CD4-positive, alpha-beta T cell treated with Interleukin-21 for 1 hour (primary cell): ENCODE data around the gene GLDN.

ENCODE experiments used
- DNase-seq: peaks from one replicate; pipeline ENCODE4 v3.0.0-alpha.2; 2020

The GLDN gene

DNA sequence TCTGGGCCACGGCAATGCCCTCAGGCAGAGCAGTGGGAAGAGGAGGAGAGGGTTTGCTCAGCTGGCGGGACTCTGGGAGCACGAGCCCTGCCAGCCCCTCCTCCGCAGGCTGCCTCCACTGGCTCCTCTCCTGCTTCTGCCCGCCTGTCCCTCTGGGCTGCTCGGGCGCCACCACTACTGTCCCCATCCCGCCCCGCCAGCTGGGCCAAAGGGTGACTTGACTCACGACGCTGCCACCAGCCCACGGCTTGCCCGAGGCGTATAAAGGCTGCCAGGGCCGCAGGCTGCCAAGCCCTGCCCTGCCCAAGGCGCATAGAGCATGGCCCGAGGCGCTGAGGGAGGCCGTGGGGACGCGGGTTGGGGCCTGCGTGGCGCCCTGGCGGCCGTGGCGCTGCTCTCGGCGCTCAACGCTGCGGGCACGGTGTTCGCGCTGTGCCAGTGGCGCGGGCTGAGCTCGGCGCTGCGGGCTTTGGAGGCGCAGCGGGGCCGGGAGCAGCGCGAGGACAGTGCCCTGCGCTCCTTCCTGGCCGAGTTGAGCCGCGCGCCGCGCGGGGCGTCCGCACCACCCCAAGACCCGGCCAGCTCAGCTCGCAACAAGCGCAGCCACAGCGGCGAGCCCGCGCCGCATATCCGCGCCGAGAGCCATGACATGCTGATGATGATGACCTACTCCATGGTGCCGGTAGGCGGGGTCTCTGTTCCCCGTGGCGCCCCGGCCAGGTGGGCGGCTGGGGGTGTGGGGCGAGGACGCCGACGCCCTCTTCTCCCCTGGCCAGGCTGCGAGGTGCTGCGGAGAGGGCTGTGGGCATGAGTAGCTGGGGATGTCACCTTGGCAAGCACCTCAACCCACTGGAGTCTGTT is at the start of gene GLDN:
GLDN (plus strand) TSS at position 290 of the 861 bp plus-strand sequence; CDS start at position 320, 30 bp downstream.
- no peak for DNase-seq

DNA sequence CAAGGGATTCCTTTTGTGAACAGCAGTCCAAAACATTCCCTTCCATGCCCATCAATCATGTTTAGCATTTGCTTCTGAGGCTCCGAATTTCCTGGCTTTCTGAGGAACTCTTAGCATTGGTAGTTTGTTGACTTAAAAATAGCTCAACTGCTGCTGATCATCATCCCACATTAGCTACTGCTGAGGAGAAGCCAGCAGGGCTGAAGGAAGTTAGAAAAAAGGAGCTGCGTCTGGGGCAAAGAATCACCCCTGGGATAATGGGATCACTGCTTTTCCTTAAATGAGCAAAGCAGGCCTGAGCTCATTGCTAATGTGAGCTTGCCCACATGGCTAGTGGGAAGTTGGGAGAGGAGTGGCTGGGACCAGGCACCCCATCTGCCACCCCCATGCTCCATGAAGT is 42.8 kb upstream of the GLDN start:
- no peak for DNase-seq

DNA sequence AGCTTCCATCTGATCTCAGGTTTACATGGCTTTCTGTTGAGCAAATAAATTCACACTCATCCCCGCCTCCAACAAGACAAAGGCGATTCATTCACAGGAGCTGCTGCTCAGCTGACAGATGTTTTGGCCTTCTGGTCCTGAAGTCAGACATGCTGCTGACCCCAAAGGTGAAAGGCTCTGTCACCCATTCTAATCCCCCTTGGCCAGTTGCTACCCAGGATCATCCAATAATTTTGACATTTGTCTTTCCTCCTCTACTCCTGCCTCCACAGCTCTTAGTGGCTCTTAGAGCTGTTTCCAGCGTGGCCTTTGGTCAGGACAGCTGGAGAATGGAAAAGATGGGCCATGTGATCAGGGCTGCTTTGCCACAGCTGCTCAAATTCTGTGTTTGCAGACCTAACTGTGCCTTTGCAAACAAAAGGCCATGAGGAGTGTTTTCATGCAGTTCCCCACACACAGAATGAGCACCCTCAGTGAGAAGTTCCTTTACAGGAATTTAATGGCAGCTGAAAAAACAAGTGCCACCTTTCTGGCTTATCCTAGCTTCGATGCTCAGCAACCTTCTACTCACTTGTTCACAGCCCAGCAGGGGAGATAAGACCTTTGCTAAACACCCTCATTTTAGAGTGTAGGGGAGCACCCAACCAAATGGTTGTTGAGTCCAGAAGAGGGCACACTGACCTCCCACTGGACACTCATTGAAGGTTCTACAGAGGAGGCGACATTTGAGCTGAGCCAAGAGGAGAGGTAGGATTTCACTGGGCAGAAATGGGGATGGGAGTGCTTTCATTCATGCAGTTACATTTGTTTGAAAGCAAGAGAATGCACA is 42.1 kb upstream of the GLDN start:
- DNase-seq, result no peak

DNA sequence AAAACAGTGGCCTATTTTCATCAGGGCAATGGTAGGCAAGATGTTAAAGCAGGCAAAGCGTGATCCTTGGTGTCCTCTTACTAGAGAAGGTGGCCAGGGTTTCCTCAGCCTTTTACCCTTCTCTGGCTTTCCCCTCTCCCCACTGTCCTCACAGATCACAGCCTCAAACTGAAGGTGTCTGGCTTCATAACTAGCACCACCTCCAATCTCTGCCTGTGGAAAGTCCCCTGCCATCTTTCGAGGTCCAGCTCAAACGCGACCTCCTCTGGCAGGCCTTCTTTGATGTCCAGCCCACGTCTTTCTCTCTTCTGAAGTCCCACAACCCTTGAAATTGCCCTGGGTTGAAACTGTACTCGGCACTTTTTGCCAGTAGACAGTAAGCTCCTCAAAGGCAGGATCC is 39.0 kb upstream of the GLDN start:
- DNase-seq, result no peak

DNA sequence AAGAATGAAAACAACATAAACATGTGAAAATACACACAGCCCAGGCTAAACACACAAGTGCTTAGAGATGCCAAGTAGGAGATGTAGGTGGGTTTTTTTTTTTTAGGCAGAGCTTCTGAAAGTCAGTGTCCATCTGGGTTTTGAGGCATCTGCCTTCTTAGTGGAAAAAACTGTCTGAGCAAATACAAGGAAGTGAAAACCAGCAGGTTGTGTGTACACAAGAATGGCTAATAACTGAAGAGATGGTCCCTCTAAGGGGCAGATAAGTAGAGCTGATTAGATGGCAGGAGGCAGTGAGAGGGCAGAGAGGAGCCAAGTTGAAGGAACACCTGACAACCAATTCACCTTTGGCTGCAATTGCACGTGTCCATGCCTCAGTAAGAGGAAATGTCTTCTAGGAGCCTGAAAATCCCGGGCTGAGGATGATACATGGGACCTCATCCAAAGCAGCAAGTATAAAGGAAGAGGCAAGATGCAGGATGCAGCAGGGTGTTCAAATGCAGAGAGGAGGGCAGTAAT is 37.9 kb upstream of the GLDN start:
- no peak for DNase-seq

DNA sequence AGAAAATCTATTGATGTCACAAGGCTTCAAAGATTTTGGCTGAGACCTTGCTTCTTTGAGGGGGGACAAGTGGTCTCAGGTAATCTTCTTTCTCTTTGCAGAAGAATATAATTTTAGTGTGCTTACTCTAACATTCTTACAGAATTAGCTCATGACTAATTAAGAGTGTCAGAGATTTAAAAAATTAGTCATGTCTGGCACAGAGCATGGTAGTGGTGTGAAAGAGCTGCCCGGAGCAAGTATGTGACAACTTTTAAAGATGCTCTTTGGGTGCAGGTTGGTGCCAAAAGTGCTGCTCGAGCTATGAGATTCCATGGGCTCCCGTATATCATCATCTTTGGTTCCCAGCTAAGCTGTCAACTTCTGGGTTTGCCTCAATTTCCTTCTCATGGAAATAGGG is 34.1 kb upstream of the GLDN start:
- no peak for DNase-seq

DNA sequence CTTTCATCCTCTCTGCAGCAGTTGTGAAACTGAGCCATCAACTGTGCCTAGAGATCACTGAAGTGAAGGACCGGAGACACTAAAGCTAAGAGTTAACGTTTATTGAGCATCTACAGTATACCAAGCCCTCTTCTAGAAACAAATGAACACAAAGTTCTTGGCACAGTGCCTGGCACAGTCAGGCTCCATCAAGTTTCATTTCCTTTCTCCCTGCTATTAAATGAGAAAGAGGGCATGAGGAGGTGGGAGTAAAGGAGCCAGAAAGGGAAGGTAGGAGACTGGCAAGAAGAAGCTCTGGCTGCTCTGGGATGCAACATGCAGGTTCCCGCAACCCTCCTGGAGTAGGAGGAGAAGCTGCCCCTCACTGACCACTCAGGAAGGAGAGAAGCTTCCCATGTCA is 33.6 kb upstream of the GLDN start:
- no peak for DNase-seq

DNA sequence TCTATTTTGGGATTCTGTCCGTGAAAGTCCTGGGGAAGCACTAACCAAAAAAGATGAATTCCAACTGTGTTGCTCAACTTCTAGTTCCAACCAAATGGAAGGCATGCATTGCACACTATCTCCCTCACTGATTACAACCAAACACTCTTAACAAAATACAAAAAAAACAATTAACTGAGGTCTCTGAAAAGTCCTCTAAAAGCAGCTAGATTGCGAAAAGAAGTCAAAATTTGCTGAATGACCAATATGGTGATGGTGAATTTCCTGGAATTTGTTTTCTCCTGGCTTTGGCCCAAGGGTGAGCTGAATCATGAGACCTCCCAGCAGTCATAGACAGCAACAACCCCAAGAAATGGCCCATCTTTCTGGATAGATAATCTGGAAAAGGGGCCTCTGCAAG is 31.4 kb upstream of the GLDN start:
- no peak for DNase-seq

DNA sequence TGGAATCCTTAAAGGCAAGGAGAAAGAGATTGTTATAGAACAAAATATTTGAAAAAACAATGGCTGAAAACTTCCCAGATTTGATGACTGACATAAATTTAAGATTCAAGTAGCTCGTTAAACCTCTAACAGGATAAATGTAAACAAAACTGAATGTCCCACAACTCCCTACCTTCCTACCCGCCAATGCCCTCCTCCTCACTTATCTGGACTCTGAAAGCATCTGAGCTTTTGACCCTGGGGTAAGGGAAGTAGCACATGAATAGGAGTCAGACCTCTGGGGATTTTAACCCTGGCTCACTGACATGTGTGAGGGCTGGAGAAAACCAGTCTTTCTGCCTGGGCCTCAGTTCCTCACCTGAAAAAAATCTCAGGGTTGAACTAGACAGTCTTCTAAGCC is 29.9 kb upstream of the GLDN start:
- DNase-seq, result no peak

DNA sequence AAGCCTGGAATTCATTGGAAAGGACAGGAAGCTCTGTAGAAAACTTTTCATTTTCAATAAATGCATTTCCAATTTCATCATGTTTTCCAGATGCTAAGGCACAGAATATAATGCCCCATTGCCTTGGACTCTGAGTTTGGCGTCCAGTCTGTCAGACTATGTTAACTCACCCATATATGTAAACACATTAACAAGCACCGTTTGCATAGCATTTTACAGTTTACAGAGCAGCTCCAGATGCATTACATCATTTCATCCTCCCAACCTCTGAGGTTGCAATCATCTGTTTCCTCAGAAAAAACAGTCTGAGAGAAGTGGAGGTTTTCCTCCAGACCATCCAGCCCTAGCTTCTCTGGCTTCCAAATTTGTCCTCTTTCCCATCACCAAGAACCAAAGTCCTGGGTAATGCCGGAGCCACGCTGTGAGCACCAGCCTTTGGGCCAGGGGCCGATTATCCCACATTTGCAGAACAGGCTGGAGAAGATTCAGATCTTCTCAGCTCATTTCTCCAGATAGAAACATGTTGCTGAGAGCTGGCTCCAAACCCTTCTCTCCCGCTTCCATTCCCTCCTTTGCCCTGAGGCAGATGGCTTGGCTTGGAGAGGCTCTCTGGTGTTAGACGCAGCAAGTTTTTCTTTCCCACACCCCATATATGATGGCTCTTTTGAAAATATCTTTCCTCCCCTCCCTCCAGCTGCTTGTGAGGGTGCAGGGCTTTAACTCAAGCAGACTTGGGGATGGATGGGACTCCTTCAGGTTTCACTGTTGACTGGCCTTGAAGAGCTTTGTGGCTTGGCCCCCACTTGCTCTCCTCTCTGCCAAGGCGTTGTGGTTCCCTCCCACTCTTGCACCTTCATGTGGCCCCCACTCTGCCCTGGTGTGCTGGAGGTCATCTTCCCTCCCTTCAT is 29.0 kb upstream of the GLDN start:
- no peak for DNase-seq

DNA sequence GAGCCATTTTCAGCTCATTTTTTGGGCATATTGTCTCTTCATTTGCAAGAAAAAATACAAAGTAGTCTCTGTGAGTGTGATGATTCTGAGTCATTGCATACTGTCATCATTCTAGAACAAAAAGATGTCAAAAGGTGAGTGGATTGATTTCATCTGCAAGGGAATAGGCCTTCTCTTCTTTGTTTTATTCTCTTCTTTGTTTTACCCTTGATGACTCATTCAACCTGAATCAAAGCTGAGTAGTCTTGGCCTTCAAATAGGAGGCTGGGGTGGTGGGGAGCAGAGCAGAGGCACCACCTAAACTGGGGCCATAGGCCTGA is 28.4 kb upstream of the GLDN start:
- DNase-seq, result no peak

DNA sequence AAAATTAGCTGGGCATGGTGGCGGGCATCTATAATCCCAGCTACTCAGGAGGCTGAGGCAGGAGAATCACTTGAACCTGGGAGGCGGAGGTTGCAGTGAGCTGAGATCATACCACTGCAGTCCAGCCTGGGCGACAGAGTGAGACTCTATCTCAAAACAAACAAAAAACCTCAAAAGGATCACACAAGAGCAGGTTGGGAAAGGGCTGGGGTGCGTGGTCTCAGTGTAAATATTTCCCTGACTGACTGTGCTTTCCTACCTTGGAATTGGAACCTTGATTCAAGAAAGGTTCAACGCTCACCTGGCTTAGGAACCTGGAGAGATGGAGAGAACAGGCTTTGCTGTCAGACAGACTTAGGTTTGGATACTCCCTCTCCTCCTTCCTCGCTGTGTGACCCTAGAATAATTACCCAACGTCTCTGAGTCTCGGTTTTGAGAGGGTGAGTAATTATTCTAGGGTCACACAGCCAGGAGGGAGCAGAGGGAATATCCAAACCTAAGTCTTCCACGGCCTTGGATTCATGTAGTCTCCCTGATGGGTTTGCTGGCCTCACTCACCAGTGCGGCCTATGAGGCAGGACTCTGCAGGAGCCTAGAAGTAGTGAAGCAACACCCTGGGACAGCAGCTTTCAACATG is 27.7 kb upstream of the GLDN start:
- no peak for DNase-seq

DNA sequence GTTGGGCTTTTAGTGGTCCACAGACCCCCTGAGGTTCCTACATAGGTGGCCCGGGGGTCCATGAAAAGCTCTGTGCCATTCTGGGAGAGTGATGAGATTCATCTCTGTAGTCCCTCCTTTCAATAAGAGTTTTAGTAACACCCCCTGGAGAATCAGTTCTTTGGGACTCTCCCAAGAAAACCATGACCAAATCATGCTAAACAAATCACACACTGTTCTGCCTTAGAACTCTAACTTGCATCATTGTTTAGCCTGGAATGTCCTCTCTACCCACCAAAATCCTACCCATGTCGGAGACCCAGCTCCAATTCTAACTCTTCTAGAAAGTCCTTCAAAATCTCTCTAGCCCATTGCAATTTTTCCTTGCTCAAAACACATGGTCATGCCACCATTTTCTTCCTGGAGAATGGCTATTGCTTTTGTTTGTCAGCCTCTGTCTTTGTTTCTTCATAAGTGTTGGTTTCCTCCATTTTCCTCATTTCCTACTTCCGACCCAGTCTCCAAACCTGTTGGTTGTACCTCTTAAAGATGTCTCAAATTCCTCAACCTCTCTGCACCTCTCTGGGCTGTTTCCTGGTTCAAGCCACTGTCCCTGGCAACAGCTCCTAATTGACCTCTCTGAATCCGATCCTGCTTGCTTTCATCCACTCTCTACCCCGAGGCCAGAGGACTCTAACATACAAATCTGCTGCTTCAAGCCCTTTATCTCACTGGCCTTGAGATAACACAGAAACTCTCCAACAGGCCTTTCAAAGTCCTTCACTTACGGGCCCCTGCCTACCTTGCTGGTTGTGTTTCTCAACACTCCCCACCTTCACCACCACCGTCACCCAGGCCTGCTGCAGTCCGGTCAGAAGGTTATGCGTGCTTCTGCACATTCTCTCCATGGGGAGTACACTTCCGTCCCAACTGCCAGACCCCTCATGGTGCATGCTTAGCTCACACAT is 26.8 kb upstream of the GLDN start:
- DNase-seq, result no peak

DNA sequence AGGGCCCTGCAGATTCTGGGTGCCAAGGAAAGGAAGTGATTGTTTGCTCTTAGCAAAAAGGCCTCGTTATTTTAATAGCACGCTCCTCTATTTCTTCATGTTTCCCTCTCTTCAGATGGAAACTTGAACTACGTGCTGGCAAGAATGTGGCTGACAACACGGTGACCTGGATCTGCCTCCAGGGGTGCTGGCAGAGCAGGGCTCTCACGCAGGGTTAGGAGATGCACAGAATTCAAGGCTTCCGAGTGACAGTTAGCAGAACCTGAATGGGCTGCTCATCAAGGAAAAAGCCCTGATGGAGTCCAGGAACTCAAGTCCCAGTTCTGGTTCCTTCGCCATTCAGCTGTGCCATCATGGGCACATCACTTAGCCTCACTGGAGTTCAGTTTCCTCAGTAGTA is 25.7 kb upstream of the GLDN start:
- no peak for DNase-seq

DNA sequence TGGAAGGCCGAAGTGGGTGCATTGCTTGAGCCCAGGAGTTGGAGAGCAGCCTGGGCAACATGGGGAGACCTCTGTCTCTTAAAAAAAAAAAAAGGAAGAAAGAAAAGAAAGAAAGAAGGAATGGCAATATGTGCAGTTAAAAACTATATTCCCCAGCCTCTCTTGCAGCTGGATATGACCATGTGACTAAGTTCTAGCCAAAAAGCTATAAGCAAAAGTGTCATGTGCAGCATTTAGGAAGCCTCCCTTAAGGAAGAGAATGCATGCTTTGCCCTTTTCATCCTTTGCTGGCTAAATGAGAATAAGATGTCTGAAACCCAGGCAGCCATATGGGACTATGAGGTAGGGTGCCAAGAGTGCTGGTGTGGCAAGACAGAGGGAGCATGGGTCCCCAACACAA is 24.8 kb upstream of the GLDN start:
- DNase-seq, result no peak

DNA sequence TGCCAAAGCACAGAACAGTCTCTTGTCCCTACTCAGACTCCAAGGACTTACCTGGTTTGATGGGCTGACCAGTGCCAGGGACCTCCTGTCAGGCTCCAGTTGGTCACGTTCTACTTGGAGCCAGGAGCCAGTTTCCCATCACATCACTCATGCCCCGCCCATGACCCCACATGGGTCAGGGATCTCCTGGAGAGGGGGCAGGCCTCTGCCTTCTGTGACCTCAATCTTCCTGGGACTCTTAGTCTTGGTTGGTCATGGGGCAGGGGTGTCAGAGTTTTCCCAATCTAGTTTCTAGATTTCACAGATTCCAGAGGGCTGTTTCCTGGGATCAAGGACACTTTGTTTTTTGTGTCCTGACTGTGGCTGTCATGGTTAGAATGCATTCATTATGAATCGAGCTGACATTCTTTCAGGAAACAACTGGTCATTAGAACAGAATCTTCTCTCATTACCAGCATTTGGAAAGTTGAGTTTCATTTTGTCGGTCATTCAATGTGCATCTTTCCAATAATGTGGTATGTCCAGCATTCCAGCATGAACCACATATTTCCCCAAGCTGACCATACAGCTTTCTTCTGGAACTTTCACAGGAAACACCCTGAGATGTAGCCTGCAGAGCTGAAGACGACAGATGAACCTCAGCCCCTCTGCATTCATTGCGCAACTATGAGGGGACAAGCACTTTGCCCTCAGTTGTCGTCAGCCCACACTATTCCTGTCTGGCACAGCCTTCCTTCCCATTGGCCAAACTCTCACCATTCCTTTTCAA is 22.9 kb upstream of the GLDN start:
- no peak for DNase-seq

DNA sequence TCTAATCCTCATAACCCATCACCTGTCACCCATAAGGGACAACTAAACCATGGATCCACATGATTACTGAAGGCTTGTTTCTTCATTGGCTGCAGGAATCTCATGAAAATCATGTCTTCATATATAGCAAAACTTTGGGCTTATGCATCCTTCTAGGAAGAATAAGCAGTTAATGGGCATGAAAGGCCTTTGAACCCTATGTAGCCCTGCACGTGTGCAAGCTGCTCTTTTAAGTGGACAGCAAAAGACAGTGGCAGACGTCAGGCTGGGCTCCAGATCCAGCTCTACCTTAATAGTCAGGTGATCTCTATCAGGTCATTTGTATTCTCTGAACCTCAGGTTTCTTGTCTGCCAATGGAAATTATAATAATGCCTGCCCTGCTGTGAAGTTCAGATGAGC is 21.9 kb upstream of the GLDN start:
- DNase-seq, result no peak

DNA sequence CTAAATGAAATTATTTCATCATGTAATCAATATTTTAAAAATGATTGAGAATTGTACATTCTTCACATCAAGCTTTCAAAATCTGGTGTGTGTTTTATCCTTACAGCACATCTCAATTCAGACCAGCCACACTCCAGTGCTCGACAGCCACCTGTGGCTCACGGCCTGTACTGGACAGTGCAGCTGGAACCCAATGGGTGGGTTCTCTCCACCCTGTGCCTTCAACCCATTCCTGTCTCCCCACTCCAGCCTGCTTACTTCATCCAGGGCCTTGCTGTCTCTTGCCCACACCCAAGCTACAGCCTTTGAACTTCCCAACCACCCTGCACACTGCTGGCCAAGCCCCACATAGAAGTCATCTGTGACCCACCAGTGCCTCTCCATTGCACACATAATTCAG is 20.6 kb upstream of the GLDN start:
- DNase-seq, result no peak

DNA sequence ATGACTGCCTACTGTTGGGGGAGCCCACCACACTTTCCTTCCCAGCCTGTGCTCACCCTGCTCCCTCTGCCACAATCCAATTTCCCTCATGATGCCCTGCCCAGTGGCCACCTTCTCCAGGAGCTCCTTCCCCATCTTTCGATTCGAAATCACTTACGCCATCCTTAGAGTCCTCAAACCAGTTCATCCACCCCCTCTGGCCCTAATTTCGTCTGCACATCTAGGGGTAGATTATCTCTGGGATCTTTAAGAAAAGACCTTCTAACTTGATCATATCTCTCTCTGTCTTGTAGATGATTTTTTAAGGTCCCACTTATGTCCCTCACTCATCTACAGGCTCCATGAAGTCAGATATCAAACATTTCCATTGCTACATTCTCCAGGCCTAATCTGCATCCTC is 20.1 kb upstream of the GLDN start:
- DNase-seq, result no peak

DNA sequence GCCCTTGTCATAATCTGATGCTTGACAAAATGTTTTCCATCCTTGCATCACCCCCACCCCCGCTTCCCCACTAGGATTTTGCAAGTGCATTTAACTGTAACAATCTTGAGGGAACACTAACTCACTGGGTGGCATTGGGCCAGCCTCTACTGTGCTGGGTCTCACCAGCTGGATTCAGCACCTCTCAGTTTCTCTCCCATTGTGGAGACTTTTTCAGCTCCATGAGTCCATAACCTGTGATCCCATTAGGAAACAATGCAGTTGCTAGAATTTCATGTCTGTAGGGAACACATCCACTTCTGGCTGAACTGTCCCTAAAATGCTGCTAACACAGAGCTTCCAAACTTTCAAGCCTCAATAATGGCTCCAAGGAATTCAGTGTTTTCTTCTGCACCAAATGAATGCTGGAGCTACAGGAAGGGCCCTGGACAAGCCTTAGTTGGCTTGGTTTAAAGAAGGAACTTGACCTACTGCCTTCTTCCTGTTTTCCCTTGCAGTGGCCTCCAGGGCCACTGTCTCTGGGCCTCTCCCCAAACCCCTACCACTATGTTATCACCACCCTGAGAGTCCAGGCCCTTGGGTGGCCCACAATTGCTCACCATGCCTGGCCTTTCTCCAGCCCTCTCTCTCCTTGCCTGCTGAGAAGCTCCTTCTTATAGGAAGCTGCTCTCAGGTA is 18.7 kb upstream of the GLDN start:
- DNase-seq, result no peak
